ENCODE results near the gene GLYATL2. TPM values are rescaled to one million over a fixed set of nuclear protein-coding genes. Genes with fewer than 3 reads are reported as not detected.
A peak's percentile ranks its signal among the peaks of the same experiment; 100 is the strongest.

GLYATL2 gene
- total RNA-seq, 1 experiment from 2014 or later: not detected

GRCh38 chr11:58880625-58881024, 36.1 kb upstream of the GLYATL2 start:
- intact Hi-C loops (cut with micrococcal nuclease): no loop called here
- H3K9me3 Mint-ChIP-seq (ENCODE audit: unreplicated experiment): peaks cover 7% of the 10 kb centered on the region
- H3K27me3 Mint-ChIP-seq (ENCODE audit: insufficient read depth, unreplicated experiment): no peaks in the 10 kb centered on the region
- POLR2A ChIA-PET: interaction anchor here (1.2 kb wide), 1 partner anchor 20 kb away, joined by 3 read pairs; no protein-coding TSS in a partner anchor
- DNase-seq (ENCODE audit: unreplicated experiment): no peak
- H3K4me3 Mint-ChIP-seq (ENCODE audit: unreplicated experiment): no peak overlapping the region
- BruUV-seq (replicated peaks): no TSS peak
- CTCF ChIA-PET: interaction anchor here (0.6 to 0.7 kb wide), 4 partner anchors 20 to 306 kb away, joined by 3 to 4 read pairs (median 4); no protein-coding TSS in a partner anchor
- no peaks in the 10 kb centered on the region for H3K4me1 Mint-ChIP-seq (ENCODE audit: insufficient read depth, unreplicated experiment)
- H3K27ac Mint-ChIP-seq (ENCODE audit: low read depth, unreplicated experiment): no peak overlapping the region
- no peak for TF ChIP-seq CTCF (IDR thresholded peaks at IDR 0.05; ENCODE audit: unreplicated experiment)
- no peaks in the 10 kb centered on the region for H3K36me3 Mint-ChIP-seq (ENCODE audit: insufficient read depth, unreplicated experiment)

GRCh38 chr11:58880166-58880565, 35.7 kb upstream of the GLYATL2 start:
- no TSS peak for BruUV-seq (replicated peaks)
- DNase-seq (ENCODE audit: unreplicated experiment): no peak
- H3K36me3 Mint-ChIP-seq (ENCODE audit: insufficient read depth, unreplicated experiment): no peaks in the 10 kb centered on the region
- ChIA-PET POLR2A (interaction anchor here (1.2 kb wide), 1 partner anchor 20 kb away, joined by 3 read pairs; no protein-coding TSS in a partner anchor), CTCF (interaction anchor here (0.6 to 0.7 kb wide), 4 partner anchors 20 to 306 kb away, joined by 3 to 4 read pairs (median 4); no protein-coding TSS in a partner anchor)
- H3K27ac Mint-ChIP-seq (ENCODE audit: low read depth, unreplicated experiment): no peak overlapping the region
- H3K4me3 Mint-ChIP-seq (ENCODE audit: unreplicated experiment): no peak overlapping the region
- no peaks in the 10 kb centered on the region for H3K4me1 Mint-ChIP-seq (ENCODE audit: insufficient read depth, unreplicated experiment)
- peaks cover 7% of the 10 kb centered on the region for H3K9me3 Mint-ChIP-seq (ENCODE audit: unreplicated experiment)
- no peak for TF ChIP-seq CTCF (IDR thresholded peaks at IDR 0.05; ENCODE audit: unreplicated experiment)
- H3K27me3 Mint-ChIP-seq (ENCODE audit: insufficient read depth, unreplicated experiment): no peaks in the 10 kb centered on the region
- intact Hi-C loops (cut with micrococcal nuclease): no loop called here

- Mint-ChIP-seq H3K36me3 (ENCODE audit: insufficient read depth, unreplicated experiment) (no peaks in the 10 kb centered on the region), H3K27ac (ENCODE audit: low read depth, unreplicated experiment) (no peak overlapping the region), H3K4me1 (ENCODE audit: insufficient read depth, unreplicated experiment) (no peaks in the 10 kb centered on the region), H3K27me3 (ENCODE audit: insufficient read depth, unreplicated experiment) (no peaks in the 10 kb centered on the region), H3K4me3 (ENCODE audit: unreplicated experiment) (no peak overlapping the region), H3K9me3 (ENCODE audit: unreplicated experiment) (peaks cover 2% of the 10 kb centered on the region)
- POLR2A ChIA-PET: no interaction called here
- DNase-seq (ENCODE audit: unreplicated experiment): peak; percentile 5
- CTCF ChIA-PET: interaction anchor here (0.7 to 1.0 kb wide), 3 partner anchors 9 to 290 kb away, joined by 3 to 4 read pairs (median 3); no protein-coding TSS in a partner anchor
- intact Hi-C loops (cut with micrococcal nuclease): no loop called here
- no TSS peak for BruUV-seq (replicated peaks)
- TF ChIP-seq CTCF (IDR thresholded peaks at IDR 0.05; ENCODE audit: unreplicated experiment): no peak
These were observed 23.1 kb upstream of the GLYATL2 start for GRCh38 chr11:58867556-58867955.

GRCh38 chr11:58866788-58867187, 22.3 kb upstream of the GLYATL2 start:
- Mint-ChIP-seq H3K9me3 (ENCODE audit: unreplicated experiment) (peaks cover 9% of the 10 kb centered on the region), H3K36me3 (ENCODE audit: insufficient read depth, unreplicated experiment) (no peaks in the 10 kb centered on the region), H3K4me1 (ENCODE audit: insufficient read depth, unreplicated experiment) (no peaks in the 10 kb centered on the region), H3K4me3 (ENCODE audit: unreplicated experiment) (no peak overlapping the region), H3K27ac (ENCODE audit: low read depth, unreplicated experiment) (no peak overlapping the region), H3K27me3 (ENCODE audit: insufficient read depth, unreplicated experiment) (no peaks in the 10 kb centered on the region)
- DNase-seq (ENCODE audit: unreplicated experiment): no peak
- BruUV-seq (replicated peaks): no TSS peak
- intact Hi-C loops (cut with micrococcal nuclease): no loop called here
- POLR2A ChIA-PET: no interaction called here
- CTCF ChIA-PET: no interaction called here
- no peak for TF ChIP-seq CTCF (IDR thresholded peaks at IDR 0.05; ENCODE audit: unreplicated experiment)
